Heart left ventricle (tissue), 16 donors: ENCODE data around the gene SSNA1. TPM values are rescaled to one million over a fixed set of nuclear protein-coding genes. Genes with fewer than 3 reads are reported as not detected.

Source experiments
- ATAC-seq, 4 donors: fragments of 200-7000 bp; cut with Tn5 transposase; one replicate each; pipeline ENCODE4 v1.9.1; 2020 to 2022; ENCODE audit warnings: moderate library complexity in 4 of 4, mild to moderate bottlenecking in 3 of 4, moderate number of reproducible peaks in 1 of 4
- DNase-seq, 5 donors: peaks; one replicate each; pipeline ENCODE4 v3.0.0-alpha.2; 2020
- H3K27ac ChIP-seq, 12 donors: fragments of 200-600 bp; sonication (generic) in 4 of 12; one replicate each; pipeline versions ENCODE4 v1.5.0 to v1.8.0; 2016 to 2022; ENCODE audit warnings: mild to moderate bottlenecking in 2 of 12
- H3K27me3 ChIP-seq, 9 donors: fragments of 200-600 bp; sonication (generic) in 2 of 9; one replicate each; pipeline versions ENCODE4 v1.5.1 to v1.8.0; 2016 to 2022; ENCODE audit warnings: mild to moderate bottlenecking in 3 of 9
- H3K36me3 ChIP-seq, 9 donors: fragments of 200-600 bp; sonication (generic) in 2 of 9; one replicate each; pipeline versions ENCODE4 v1.5.0 to v1.8.0; 2018 to 2022; ENCODE audit warnings: mild to moderate bottlenecking in 2 of 9
- H3K4me1 ChIP-seq, 12 donors: fragments of 200-600 bp; sonication (generic) in 4 of 12; one replicate each; pipeline versions ENCODE4 v1.5.0 to v1.8.0; 2016 to 2022; ENCODE audit warnings: mild to moderate bottlenecking in 3 of 12
- H3K4me3 ChIP-seq, 12 donors: fragments of 200-600 bp; sonication (generic) in 4 of 12; one replicate each; pipeline versions ENCODE4 v1.5.0 to v1.8.0; 2017 to 2022; ENCODE audit warnings: mild to moderate bottlenecking in 9 of 12, moderate library complexity in 4 of 12
- H3K9me3 ChIP-seq, 12 donors: fragments of 200-600 bp; sonication (generic) in 4 of 12; one replicate each; pipeline versions ENCODE4 v1.5.0 to v1.8.0; 2016 to 2022; ENCODE audit warnings: mild to moderate bottlenecking in 1 of 12
- POLR2A ChIP-seq, 2 donors: fragments of 450-650 bp; IDR thresholded peaks; one replicate each; pipeline ENCODE4 v1.6.1; 2017; ENCODE audit warnings: antibody characterized with exemption in 2 of 2, mild to moderate bottlenecking in 2 of 2, moderate library complexity in 2 of 2
- WGBS, 4 donors: extraction: QIAGEN DNeasy Blood & Tissue Kit in 2 of 4; methylation state at CpG; one replicate each; pipeline versions ENCODE4 v1.1.5 to v1.1.7; 2013 to 2018; 5-methylcytosine and 5-hydroxymethylcytosine counted together
- intact Hi-C, 10 donors: fragments of 100-400 bp; cut with DNase I; formaldehyde crosslinking; loops; one replicate each; pipeline versions ENCODE4 v1.11.1 to v1.14.2; 2022
- polyA plus RNA-seq, 2 donors: library from polyadenylated mRNA; stranded (reverse); fragments of 200-250 nt; gene quantifications; one replicate each; pipeline ENCODE4 v1.2.3, GENCODE V29; 2013
- total RNA-seq, 9 donors: library from RNA; depleted of rRNA in 2 of 9; stranded (reverse); fragments of >200 nt in 2 of 9; fragmentation: NEBNext Ultra II Directional in 3 of 9; extraction: Animal tissue kit (Norgen Biotek cat#: 25700) in 3 of 9; gene quantifications; one replicate each; pipeline versions ENCODE4 v1.1.0 to v1.2.4, GENCODE V29; 2016 to 2023
- TF ChIP-seq, protein P1 (sequence below), 12 donors: fragments of 200-600 bp; sonication (generic) in 4 of 12; IDR thresholded peaks; one replicate each; pipeline versions ENCODE4 v1.5.0 to v1.8.0; 2018 to 2022; ENCODE audit warnings: antibody characterized with exemption in 12 of 12, mild to moderate bottlenecking in 5 of 12
- donor health status: ischemic (EF 13 %, LVEDD 7.1; RV severe dilation, severe dysfunction).
- donor health status: healthy with polysubstance abuse.
- donor health status: DM: no; HTN: yes; CAD: no.
- donor health status: DM: no; HTN: no; CAD: no.
- donor health status: ischemic (EF 25% LVEDD 6.9; RV normal size, moderate dysfunction).
- donor health status: ischemic (EF 25% LVEDD 5.7; RV mildly dilated, moderate dysfunction).
- donor health status: healthy.
- donor health status: DM: yes; HTN: yes; CAD: no.
- donor health status: ischemic (EF 35%, LVEDD 5.7; RV mildly dilated, moderate dysfunction).
- donor health status: nonischemic (EF 11% LVEDD 7.7; RV severe dilation, severe dysfunction).
- donor health status: DM: yes; HTN: yes; CAD: no.
- donor health status: PGD.
- donor health status: ischemic (EF 29% LVEDD 5.4; RV normal size, mild dysfunction).
- donor health status: nonischemic (EF 23%, LVEDD 6.1; RV moderate dilation, normal function).

The SSNA1 gene
- total and polyA plus RNA-seq, 11 donors: 46.0 to 161 (median 67.7) TPM

- peaks cover 7 to 33% (median 19%) of the 10 kb centered on the region in 12 donors for H3K4me1 ChIP-seq
- no peak for TF ChIP-seq POLR2A (IDR thresholded peaks at IDR 0.05)
- TF ChIP-seq, protein P1, sequence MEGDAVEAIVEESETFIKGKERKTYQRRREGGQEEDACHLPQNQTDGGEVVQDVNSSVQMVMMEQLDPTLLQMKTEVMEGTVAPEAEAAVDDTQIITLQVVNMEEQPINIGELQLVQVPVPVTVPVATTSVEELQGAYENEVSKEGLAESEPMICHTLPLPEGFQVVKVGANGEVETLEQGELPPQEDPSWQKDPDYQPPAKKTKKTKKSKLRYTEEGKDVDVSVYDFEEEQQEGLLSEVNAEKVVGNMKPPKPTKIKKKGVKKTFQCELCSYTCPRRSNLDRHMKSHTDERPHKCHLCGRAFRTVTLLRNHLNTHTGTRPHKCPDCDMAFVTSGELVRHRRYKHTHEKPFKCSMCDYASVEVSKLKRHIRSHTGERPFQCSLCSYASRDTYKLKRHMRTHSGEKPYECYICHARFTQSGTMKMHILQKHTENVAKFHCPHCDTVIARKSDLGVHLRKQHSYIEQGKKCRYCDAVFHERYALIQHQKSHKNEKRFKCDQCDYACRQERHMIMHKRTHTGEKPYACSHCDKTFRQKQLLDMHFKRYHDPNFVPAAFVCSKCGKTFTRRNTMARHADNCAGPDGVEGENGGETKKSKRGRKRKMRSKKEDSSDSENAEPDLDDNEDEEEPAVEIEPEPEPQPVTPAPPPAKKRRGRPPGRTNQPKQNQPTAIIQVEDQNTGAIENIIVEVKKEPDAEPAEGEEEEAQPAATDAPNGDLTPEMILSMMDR (IDR thresholded peaks at IDR 0.05): no peak
- DNase-seq (no peak), ATAC-seq (no peak)
- H3K9me3 ChIP-seq: no peaks in the 10 kb centered on the region
- peaks cover 0 to 87% (median 64%) of the 10 kb centered on the region in 9 donors for H3K36me3 ChIP-seq
- no peak overlapping the region for H3K4me3 ChIP-seq
- WGBS, 4 donors: 86 to 96% (median 92%) methylated on average over 12 to 17 of the region's 17 CpGs
- intact Hi-C loops: loop anchor here in 4 of 10 donors (10.0 kb wide), 2 partner anchors 58 to 68 kb away; partner anchors contain the start of gene DPP7 (in 1 of the 4)
- no peak overlapping the region for H3K27ac ChIP-seq
- H3K27me3 ChIP-seq: no peaks in the 10 kb centered on the region
These were observed 5.6 kb upstream of the SSNA1 start for GRCh38 chr9:137182836-137183235.

GRCh38 chr9:137183980-137184595 is 4.4 kb upstream of the SSNA1 start:
- H3K9me3 ChIP-seq: no peaks in the 10 kb centered on the region
- H3K27ac ChIP-seq: no peak overlapping the region
- peaks cover 0 to 75% (median 55%) of the 10 kb centered on the region in 9 donors for H3K36me3 ChIP-seq
- TF ChIP-seq, protein P1 (IDR thresholded peaks at IDR 0.05): no peak
- TF ChIP-seq POLR2A (IDR thresholded peaks at IDR 0.05): no peak
- no peak overlapping the region for H3K4me3 ChIP-seq
- peaks cover 7 to 38% (median 20%) of the 10 kb centered on the region in 12 donors for H3K4me1 ChIP-seq
- ATAC-seq: no peak
- no peaks in the 10 kb centered on the region for H3K27me3 ChIP-seq
- DNase-seq: no peak
- WGBS, 4 donors: 90 to 92% (median 91%) methylated on average over 26 to 27 of the region's 27 CpGs
- intact Hi-C loops: loop anchor here in 4 of 10 donors (10.0 kb wide), 2 partner anchors 59 to 69 kb away; partner anchors contain the start of gene DPP7 (in 1 of the 4)

GRCh38 chr9:137184881-137185660 is 3.4 kb upstream of the SSNA1 start:
- intact Hi-C loops: loop anchor here (5.0 to 10.0 kb wide), 5 partner anchors 37 to 70 kb away; partner anchors contain the start of genes CYSRT1 (in 4 of the 10), RNF224 (in 4 of the 10), RNF208 (in 2 of the 10) and DPP7 (in 1 of the 10)
- Histone ChIP-seq H3K4me1 (peaks cover 14 to 48% (median 30%) of the 10 kb centered on the region in 12 donors), H3K9me3 (no peaks in the 10 kb centered on the region), H3K27ac (no peak overlapping the region), H3K27me3 (no peaks in the 10 kb centered on the region), H3K4me3 (no peak overlapping the region), H3K36me3 (peaks cover 0 to 73% (median 51%) of the 10 kb centered on the region in 9 donors)
- DNase-seq (no peak), ATAC-seq (no peak)
- 92 to 97% (median 94%) methylated on average over 14 to 48 of the region's 48 CpGs for WGBS, 4 donors
- TF ChIP-seq, protein P1 (IDR thresholded peaks at IDR 0.05): no peak
- TF ChIP-seq POLR2A (IDR thresholded peaks at IDR 0.05): no peak

DNA sequence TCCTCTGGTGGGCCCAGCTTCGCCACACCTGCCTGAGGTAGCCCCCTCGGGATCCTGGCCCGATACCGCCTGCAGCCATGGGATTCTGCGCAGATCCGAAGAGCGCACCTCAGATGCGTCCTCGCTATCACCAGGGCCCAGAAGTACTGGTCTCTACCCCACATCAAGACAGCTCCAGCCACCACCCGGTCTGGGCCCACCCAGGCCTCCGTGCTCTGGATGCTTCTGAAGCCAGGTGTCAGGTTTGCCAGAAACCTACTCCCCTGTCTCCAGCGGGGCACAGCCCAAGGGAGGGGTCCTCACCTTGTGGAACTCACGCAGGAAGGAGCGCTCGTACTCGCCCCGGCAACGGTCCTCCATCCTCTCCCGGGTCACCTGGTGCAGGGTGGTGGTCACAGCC is 2.6 kb upstream of the SSNA1 start:
- Histone ChIP-seq H3K36me3 (peaks cover 0 to 73% (median 51%) of the 10 kb centered on the region in 9 donors), H3K4me3 (no peak overlapping the region), H3K4me1 (peaks cover 18 to 57% (median 38%) of the 10 kb centered on the region in 12 donors), H3K27me3 (no peaks in the 10 kb centered on the region), H3K27ac (no peak overlapping the region), H3K9me3 (no peaks in the 10 kb centered on the region)
- intact Hi-C loops: loop anchor here (5.0 to 10.0 kb wide), 5 partner anchors 36 to 71 kb away; partner anchors contain the start of genes CYSRT1 (in 4 of the 10), RNF224 (in 4 of the 10), RNF208 (in 2 of the 10) and DPP7 (in 1 of the 10)
- DNase-seq (no peak), ATAC-seq (no peak)
- TF ChIP-seq, protein P1 (IDR thresholded peaks at IDR 0.05): no peak
- TF ChIP-seq POLR2A (IDR thresholded peaks at IDR 0.05): no peak
- WGBS, 4 donors: 91 to 98% (median 94%) methylated on average over 7 to 19 of the region's 19 CpGs
